HepG2 (cell line): ENCODE measurements around the gene NFKBIA. TPM values are rescaled to one million over a fixed set of nuclear protein-coding genes. Genes with fewer than 3 reads are reported as not detected.
"Not testable (repeated sequence)": the region's sequence is repeated elsewhere in the genome, so short reads cannot be mapped to it uniquely, and the experiment has no call there.

Experiments used
- ATAC-seq: fragments of 200-7000 bp; cut with Tn5 transposase; 3 replicates; pipeline ENCODE4 v1.9.1; 2020; ENCODE audit warnings: mild to moderate bottlenecking, moderate library complexity
- BruUV-seq: library from RNA; stranded (reverse); fragments of 400-500 nt; replicated peaks from 2 replicates; lab custom pipeline; 2021; lab: Mats Ljungman, UMichigan
- CTCF ChIA-PET: fragments of 300-600 bp; formaldehyde crosslinking; extraction: SDS; loops from one replicate; lab custom pipeline; 2021; ENCODE audit warnings: low total read pairs, inconsistent platforms, low intra/inter-chr PET ratio; lab: Yijun Ruan, JAX
- POLR2A ChIA-PET: fragments of 350-600 bp; sonication (Branson Sonifier 250); formaldehyde crosslinking; loops from one replicate; lab custom pipeline; 2020; ENCODE audit warnings: antibody characterized with exemption, inconsistent platforms; lab: Yijun Ruan, JAX
- DNase-seq: peaks from one replicate; pipeline ENCODE4 v3.0.0-alpha.2; 2015; ENCODE audit warnings: low spot score
- FAIRE-seq: peaks from 3 replicates; lab custom pipeline; 2011; peaks lifted over from hg19 to GRCh38; lab: Jason Lieb, UNC
- H2AFZ ChIP-seq: one replicate; pipeline ENCODE4 v1.6.1; 2011; ENCODE audit warnings: low read length, inconsistent platforms
- H3K27ac ChIP-seq: fragments of 300-600 bp; 3 replicates; pipeline ENCODE4 v1.8.0; 2011; ENCODE audit warnings: mixed run types, mild to moderate bottlenecking, mixed read lengths, low read length, inconsistent platforms; ENCODE audit not compliant: insufficient read depth; ENCODE audit errors: extremely low read length
- H3K27me3 ChIP-seq, 2 experiments: fragments of 200-600 bp in 1 of 2; 2 replicates in 1 of 2; 3 replicates in 1 of 2; pipeline versions ENCODE4 v1.6.0 to v1.8.0; 2011; ENCODE audit warnings: low read length in 2 of 2, mild to moderate bottlenecking in 2 of 2, moderate library complexity in 2 of 2, inconsistent platforms in 1 of 2; ENCODE audit not compliant: insufficient read depth in 2 of 2, control insufficient read depth in 1 of 2
- H3K36me3 ChIP-seq, 2 experiments: fragments of 200-600 bp in 1 of 2; replicated peaks in 1 of 2; 2 replicates in 1 of 2; 3 replicates in 1 of 2; pipeline versions ENCODE4 v1.5.1 to v1.8.0; 2011; ENCODE audit warnings: low read length in 2 of 2, inconsistent platforms in 1 of 2; ENCODE audit not compliant: insufficient read depth in 2 of 2, control insufficient read depth in 1 of 2
- H3K4me1 ChIP-seq: 2 replicates; pipeline ENCODE4 v1.5.1; 2012; ENCODE audit warnings: low read length, inconsistent platforms; ENCODE audit not compliant: insufficient read depth
- H3K4me2 ChIP-seq: 2 replicates; pipeline ENCODE4 v1.6.0; 2011; ENCODE audit warnings: low read depth, low read length, inconsistent platforms
- H3K4me3 ChIP-seq, 3 experiments: fragments of 200-600 bp in 1 of 3; sonication (generic), shearing (Covaris generic) in 1 of 3; replicated peaks in 1 of 3; 2 replicates each; pipeline ENCODE4 v1.5.1; 2011 to 2016; ENCODE audit warnings: low read length in 3 of 3, inconsistent platforms in 2 of 3, low read depth in 2 of 3, mild to moderate bottlenecking in 2 of 3, control low read depth in 1 of 3, mixed read lengths in 1 of 3; ENCODE audit not compliant: insufficient read depth in 1 of 3
- H3K79me2 ChIP-seq: one replicate; pipeline ENCODE4 v1.6.1; 2011; ENCODE audit warnings: low read length, inconsistent platforms; ENCODE audit not compliant: insufficient read depth
- H3K9ac ChIP-seq: 2 replicates; pipeline ENCODE4 v1.6.0; 2011; ENCODE audit warnings: mild to moderate bottlenecking, low read depth, low read length, inconsistent platforms; ENCODE audit not compliant: insufficient read depth
- H3K9me3 ChIP-seq: 2 replicates; pipeline ENCODE4 v1.5.1; 2012; ENCODE audit warnings: mild to moderate bottlenecking, low read length
- H4K20me1 ChIP-seq: 2 replicates; pipeline ENCODE4 v1.6.0; 2011; ENCODE audit warnings: inconsistent platforms, mild to moderate bottlenecking, low read length, moderate library complexity; ENCODE audit not compliant: insufficient read depth
- ASH2L ChIP-seq: fragments of 300-600, 200-600 bp; sonication (generic); IDR thresholded peaks from 2 replicates; pipeline ENCODE4 v1.7.0; 2017; ENCODE audit warnings: low read depth, mild to moderate bottlenecking, moderate library complexity, mixed read lengths, low read length; ENCODE audit not compliant: insufficient read length
- JUND ChIP-seq: sonication (generic); formaldehyde crosslinking; IDR thresholded peaks from 2 replicates; pipeline ENCODE4 v1.8.0; 2022; ENCODE audit warnings: mild to moderate bottlenecking, missing genetic modification reagents
- MED1 ChIP-seq: sonication (generic); formaldehyde crosslinking; IDR thresholded peaks from 2 replicates; pipeline ENCODE4 v1.4.0; 2020; ENCODE audit warnings: missing genetic modification reagents
- WGBS: methylation state at CpG from one replicate; pipeline ENCODE4 v1.1.6; 2017; ENCODE audit warnings: low lambda C conversion rate; 5-methylcytosine and 5-hydroxymethylcytosine counted together
- in situ Hi-C: cut with HindIII; loops from 2 replicates; pipeline ENCODE4 v1.10.0; 2017; ENCODE audit warnings: low pct_unique_long_range_greater_than_20kb; ENCODE audit not compliant: extremely low pct_ligation_motif_present
- intact Hi-C: fragments of 100-400 bp; cut with micrococcal nuclease; formaldehyde crosslinking; loops from one replicate; pipeline ENCODE4 v1.10.0; 2022; ENCODE audit not compliant: unreplicated experiment
- polyA plus RNA-seq, 8 experiments: library from polyadenylated mRNA; depleted of rRNA in 3 of 8; stranded (reverse) in 7 of 8; unstranded in 1 of 8; fragments of >200 nt; fragmentation: Illumina TruSeq in 4 of 8; extraction: Trizol in 4 of 8; gene quantifications; 2 replicates each; pipeline versions ENCODE4 v1.2.1 to v1.2.3, GENCODE V29; 2011 to 2016; ENCODE audit warnings: low read depth in 4 of 8, missing spikeins in 1 of 8, mixed read lengths in 1 of 8; ENCODE audit not compliant: insufficient read depth in 1 of 8
- total RNA-seq, 5 experiments: library from RNA; depleted of rRNA; stranded (reverse); fragments of >200 nt; fragmentation: Illumina TruSeq; extraction: Trizol; gene quantifications; 2 replicates each; pipeline ENCODE4 v1.2.3, GENCODE V29; 2016; ENCODE audit warnings: low read depth in 1 of 5
- TF ChIP-seq, protein P1 (sequence below): sonication (generic); formaldehyde crosslinking; IDR thresholded peaks from 2 replicates; pipeline ENCODE4 v1.4.0; 2020; ENCODE audit warnings: mild to moderate bottlenecking, missing genetic modification reagents
- TF ChIP-seq, protein P2 (sequence below): fragments of 450-650 bp; IDR thresholded peaks from 2 replicates; pipeline ENCODE4 v1.6.1; 2016

NFKBIA gene
- total and polyA plus RNA-seq, 2 of the 13 experiments (the other 11 are each of a cell fraction or from before 2014, with no cell fraction given) = 197 to 319 TPM

DNA sequence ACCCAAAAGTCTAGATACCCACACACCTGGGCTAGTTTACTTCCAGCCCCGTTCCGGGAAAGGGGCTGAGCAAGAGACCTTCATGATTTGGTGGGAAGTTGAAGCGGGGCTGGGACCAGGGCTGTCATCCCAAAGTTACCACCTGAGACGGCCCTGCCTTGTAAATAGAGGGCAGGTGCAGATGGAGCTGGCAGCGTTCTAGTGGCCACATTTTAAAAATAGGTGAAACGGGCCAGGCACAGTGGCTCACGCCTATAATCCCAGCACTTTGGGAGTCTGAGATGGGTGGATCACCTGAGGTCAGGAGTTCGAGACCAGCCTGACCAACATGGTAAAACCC lies 43.4 kb downstream of the NFKBIA start:
- ChIA-PET CTCF (no interaction called here), POLR2A (interaction anchor here (1.0 to 1.1 kb wide), 2 partner anchors 9 to 32 kb away, joined by 3 to 7 read pairs; no protein-coding TSS in a partner anchor)
- H3K9me3 ChIP-seq = no peaks in the 10 kb centered on the region
- DNase-seq = no peak
- peaks cover 43% of the 10 kb centered on the region for H3K4me1 ChIP-seq
- no TSS peak for BruUV-seq
- H3K27me3 ChIP-seq = no peaks in the 10 kb centered on the region
- no peak for FAIRE-seq
- no peaks in the 10 kb centered on the region for H3K36me3 ChIP-seq
- no peak for ATAC-seq
- in situ Hi-C loops (no loop called here), intact Hi-C loops (no loop called here)
- no peak overlapping the region for H3K4me3 ChIP-seq
- H3K27ac ChIP-seq = no peak overlapping the region
- 51% methylated on average over 8 of the region's 8 CpGs for WGBS
- no peaks in the 10 kb centered on the region for H3K79me2 ChIP-seq
- TF ChIP-seq JUND (CRISPR knock-in tag) = 0 out of 2 replicates have a peak, but pooled peaks have one; percentile 13
- no peak for TF ChIP-seq ASH2L
- no peak for TF ChIP-seq MED1
- TF ChIP-seq, protein P1, sequence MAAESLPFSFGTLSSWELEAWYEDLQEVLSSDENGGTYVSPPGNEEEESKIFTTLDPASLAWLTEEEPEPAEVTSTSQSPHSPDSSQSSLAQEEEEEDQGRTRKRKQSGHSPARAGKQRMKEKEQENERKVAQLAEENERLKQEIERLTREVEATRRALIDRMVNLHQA (CRISPR knock-in tag) = no peak
- no peak overlapping the region for H3K4me2 ChIP-seq
- no peak overlapping the region for H2AFZ ChIP-seq
- no peak overlapping the region for H3K9ac ChIP-seq
- no peaks in the 10 kb centered on the region for H4K20me1 ChIP-seq

DNA sequence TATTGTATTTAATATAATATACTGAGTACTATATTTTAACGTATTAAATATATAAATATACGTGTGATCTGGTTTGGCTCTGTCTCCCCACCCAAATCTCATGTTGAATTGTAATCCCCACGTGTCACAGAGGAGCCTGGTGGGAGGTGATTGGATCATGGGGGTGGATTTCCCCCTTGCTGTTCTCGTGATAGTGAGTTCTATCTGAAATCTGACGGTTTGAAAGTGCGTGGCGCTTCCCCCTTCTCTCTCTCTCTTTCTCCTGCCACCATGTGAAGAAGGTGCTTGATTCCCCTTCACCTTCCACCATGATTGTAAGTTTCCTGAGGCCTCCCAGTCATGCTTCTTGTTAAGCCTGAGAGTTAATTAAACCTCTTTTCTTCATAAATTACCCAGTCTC lies 44.9 kb downstream of the NFKBIA start:
- TF ChIP-seq, protein P2, sequence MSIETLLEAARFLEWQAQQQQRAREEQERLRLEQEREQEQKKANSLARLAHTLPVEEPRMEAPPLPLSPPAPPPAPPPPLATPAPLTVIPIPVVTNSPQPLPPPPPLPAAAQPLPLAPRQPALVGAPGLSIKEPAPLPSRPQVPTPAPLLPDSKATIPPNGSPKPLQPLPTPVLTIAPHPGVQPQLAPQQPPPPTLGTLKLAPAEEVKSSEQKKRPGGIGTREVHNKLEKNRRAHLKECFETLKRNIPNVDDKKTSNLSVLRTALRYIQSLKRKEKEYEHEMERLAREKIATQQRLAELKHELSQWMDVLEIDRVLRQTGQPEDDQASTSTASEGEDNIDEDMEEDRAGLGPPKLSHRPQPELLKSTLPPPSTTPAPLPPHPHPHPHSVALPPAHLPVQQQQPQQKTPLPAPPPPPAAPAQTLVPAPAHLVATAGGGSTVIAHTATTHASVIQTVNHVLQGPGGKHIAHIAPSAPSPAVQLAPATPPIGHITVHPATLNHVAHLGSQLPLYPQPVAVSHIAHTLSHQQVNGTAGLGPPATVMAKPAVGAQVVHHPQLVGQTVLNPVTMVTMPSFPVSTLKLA = 0 out of 2 replicates have a peak, but pooled peaks have one; percentile 36
- intact Hi-C loops, H3K27ac ChIP-seq, POLR2A ChIA-PET, in situ Hi-C loops, H3K4me3 ChIP-seq, DNase-seq, H4K20me1 ChIP-seq, H3K36me3 ChIP-seq, BruUV-seq, H3K9ac ChIP-seq, H3K79me2 ChIP-seq, H3K27me3 ChIP-seq, FAIRE-seq, H2AFZ ChIP-seq, H3K9me3 ChIP-seq, ATAC-seq, H3K4me2 ChIP-seq, CTCF ChIA-PET: not testable (repeated sequence)
- 37% methylated on average over 7 of the region's 7 CpGs for WGBS
- peaks cover 44% of the 10 kb centered on the region for H3K4me1 ChIP-seq
